OCI-LY3 (cell line): ENCODE measurements around the gene KCNRG.

ENCODE experiments used
- H2AFZ ChIP-seq: fragments of 200-600, 300-600 bp; shearing (Covaris generic); 2 replicates; pipeline ENCODE4 v1.6.0; 2014; ENCODE audit warnings: antibody characterized with exemption, low read depth, low read length
- H3K27ac ChIP-seq: fragments of 200-600, 300-600 bp; sonication (generic); 2 replicates; pipeline ENCODE4 v1.5.1; 2014; ENCODE audit warnings: mild to moderate bottlenecking, low read length, moderate library complexity, mixed read lengths
- H3K27me3 ChIP-seq: fragments of 200-600, 300-600 bp; sonication (generic); 2 replicates; pipeline ENCODE4 v1.6.1; 2014; ENCODE audit warnings: low read depth, low read length, mixed read lengths
- H3K36me3 ChIP-seq: fragments of 200-600, 300-600 bp; sonication (generic); replicated peaks from 2 replicates; pipeline ENCODE3; 2014; ENCODE audit warnings: low read depth, low read length, mixed read lengths
- H3K4me1 ChIP-seq: fragments of 300-600, 200-600 bp; sonication (generic); 2 replicates; pipeline ENCODE4 v1.6.1; 2014; ENCODE audit warnings: low read length, mixed read lengths
- H3K4me2 ChIP-seq: fragments of 200-600, 300-600 bp; sonication (generic); 2 replicates; pipeline ENCODE4 v1.6.1; 2014; ENCODE audit warnings: low read length, mixed read lengths
- H3K4me3 ChIP-seq: fragments of 300-600, 200-600 bp; sonication (generic); 2 replicates; pipeline ENCODE4 v1.5.1; 2014; ENCODE audit warnings: antibody characterized with exemption, mild to moderate bottlenecking, low read length, moderate library complexity
- H3K79me2 ChIP-seq: fragments of 300-600, 200-600 bp; shearing (Covaris generic); 2 replicates; pipeline ENCODE4 v1.6.1; 2014; ENCODE audit warnings: mild to moderate bottlenecking, low read length, mixed read lengths
- H3K9ac ChIP-seq: fragments of 300-600, 200-600 bp; shearing (Covaris generic); 2 replicates; pipeline ENCODE4 v1.6.0; 2014; ENCODE audit warnings: mild to moderate bottlenecking, low read length, moderate library complexity
- H3K9me3 ChIP-seq: fragments of 200-600, 300-600 bp; shearing (Covaris generic); 2 replicates; pipeline ENCODE4 v1.6.1; 2014; ENCODE audit warnings: low read length, mixed read lengths; ENCODE audit not compliant: insufficient read depth
- H4K20me1 ChIP-seq: fragments of 200-600, 300-600 bp; sonication (generic); 2 replicates; pipeline ENCODE4 v1.6.1; 2016; ENCODE audit warnings: low read length, mixed read lengths; ENCODE audit not compliant: insufficient read depth
- CTCF ChIP-seq: fragments of 200-600, 300-600 bp; sonication (generic); IDR thresholded peaks from 2 replicates; pipeline ENCODE4 v1.5.1; 2014; ENCODE audit warnings: antibody characterized with exemption, low read length, low read depth
- EZH2phosphoT487 ChIP-seq: fragments of 200-600 bp; shearing (Covaris generic); IDR thresholded peaks from 2 replicates; pipeline ENCODE4 v1.6.1; 2018; ENCODE audit warnings: antibody characterized with exemption, mixed run types, low read depth

The KCNRG gene

GRCh38 chr13:49997955-49998354 lies 17.3 kb upstream of the KCNRG start:
- H3K4me1 ChIP-seq = peaks cover 17% of the 10 kb centered on the region
- H3K4me2 ChIP-seq = peak overlapping the region; percentile 77
- peak overlapping the region; percentile 83 for H3K4me3 ChIP-seq
- no peaks in the 10 kb centered on the region for H3K27me3 ChIP-seq
- H3K9me3 ChIP-seq = no peaks in the 10 kb centered on the region
- no peak overlapping the region for H2AFZ ChIP-seq
- H4K20me1 ChIP-seq = 0 out of 2 replicates have a peak, but pooled peaks cover 5% of the 10 kb centered on the region
- peak overlapping the region; percentile 85 for H3K27ac ChIP-seq
- H3K36me3 ChIP-seq = peaks cover 22% of the 10 kb centered on the region
- peaks cover 18% of the 10 kb centered on the region for H3K79me2 ChIP-seq
- TF ChIP-seq EZH2phosphoT487 (no peak), CTCF (no peak)
- H3K9ac ChIP-seq = peak overlapping the region; percentile 90

- no peak overlapping the region for H3K9ac ChIP-seq
- no peak overlapping the region for H3K27ac ChIP-seq
- peaks cover 18% of the 10 kb centered on the region for H3K79me2 ChIP-seq
- H3K4me3 ChIP-seq = no peak overlapping the region
- H3K4me2 ChIP-seq = no peak overlapping the region
- no peaks in the 10 kb centered on the region for H3K27me3 ChIP-seq
- TF ChIP-seq CTCF (no peak), EZH2phosphoT487 (no peak)
- H3K4me1 ChIP-seq = peaks cover 17% of the 10 kb centered on the region
- 0 out of 2 replicates have a peak, but pooled peaks cover 5% of the 10 kb centered on the region for H4K20me1 ChIP-seq
- peaks cover 31% of the 10 kb centered on the region for H3K36me3 ChIP-seq
- H2AFZ ChIP-seq = no peak overlapping the region
- H3K9me3 ChIP-seq = no peaks in the 10 kb centered on the region
Measured at GRCh38 chr13:49998714-49999624, 16.3 kb upstream of the KCNRG start.

GRCh38 chr13:50001287-50001686 lies 14.0 kb upstream of the KCNRG start:
- Histone ChIP-seq H3K4me1 (peaks cover 8% of the 10 kb centered on the region), H3K9me3 (no peaks in the 10 kb centered on the region), H3K4me2 (no peak overlapping the region), H3K36me3 (peaks cover 39% of the 10 kb centered on the region), H3K4me3 (no peak overlapping the region), H2AFZ (no peak overlapping the region), H4K20me1 (peaks cover 8% of the 10 kb centered on the region; the same call in 1 of the 2 replicates), H3K27me3 (no peaks in the 10 kb centered on the region), H3K79me2 (peaks cover 33% of the 10 kb centered on the region), H3K9ac (no peak overlapping the region), H3K27ac (no peak overlapping the region)
- TF ChIP-seq CTCF (no peak), EZH2phosphoT487 (no peak)

- H2AFZ ChIP-seq = no peak overlapping the region
- TF ChIP-seq EZH2phosphoT487 = no peak
- H3K27me3 ChIP-seq = no peaks in the 10 kb centered on the region
- H4K20me1 ChIP-seq = peaks cover 20% of the 10 kb centered on the region; the same call in 1 of the 2 replicates
- H3K4me1 ChIP-seq = no peaks in the 10 kb centered on the region
- H3K79me2 ChIP-seq = peaks cover 32% of the 10 kb centered on the region; the same call in 1 of the 2 replicates
- H3K36me3 ChIP-seq = peaks cover 44% of the 10 kb centered on the region
- H3K9ac ChIP-seq = no peak overlapping the region
- no peak overlapping the region for H3K4me2 ChIP-seq
- H3K9me3 ChIP-seq = no peaks in the 10 kb centered on the region
- H3K27ac ChIP-seq = no peak overlapping the region
- H3K4me3 ChIP-seq = no peak overlapping the region
Measured at GRCh38 chr13:50006426-50007135, 8.7 kb upstream of the KCNRG start.
